Activated CD4-positive, alpha-beta T cell treated with anti-CD3 and anti-CD28 coated beads, Interleukin-2, amount 50 U/mL, for 24 hours (primary cell): ENCODE data around the gene ADAMTS12.

ENCODE experiments used
- DNase-seq, 2 donors: peaks; one replicate each; pipeline ENCODE4 v3.0.0-alpha.2; 2020; ENCODE audit warnings: low read depth in 1 of 2, low spot score in 1 of 2

The ADAMTS12 gene, protein sequence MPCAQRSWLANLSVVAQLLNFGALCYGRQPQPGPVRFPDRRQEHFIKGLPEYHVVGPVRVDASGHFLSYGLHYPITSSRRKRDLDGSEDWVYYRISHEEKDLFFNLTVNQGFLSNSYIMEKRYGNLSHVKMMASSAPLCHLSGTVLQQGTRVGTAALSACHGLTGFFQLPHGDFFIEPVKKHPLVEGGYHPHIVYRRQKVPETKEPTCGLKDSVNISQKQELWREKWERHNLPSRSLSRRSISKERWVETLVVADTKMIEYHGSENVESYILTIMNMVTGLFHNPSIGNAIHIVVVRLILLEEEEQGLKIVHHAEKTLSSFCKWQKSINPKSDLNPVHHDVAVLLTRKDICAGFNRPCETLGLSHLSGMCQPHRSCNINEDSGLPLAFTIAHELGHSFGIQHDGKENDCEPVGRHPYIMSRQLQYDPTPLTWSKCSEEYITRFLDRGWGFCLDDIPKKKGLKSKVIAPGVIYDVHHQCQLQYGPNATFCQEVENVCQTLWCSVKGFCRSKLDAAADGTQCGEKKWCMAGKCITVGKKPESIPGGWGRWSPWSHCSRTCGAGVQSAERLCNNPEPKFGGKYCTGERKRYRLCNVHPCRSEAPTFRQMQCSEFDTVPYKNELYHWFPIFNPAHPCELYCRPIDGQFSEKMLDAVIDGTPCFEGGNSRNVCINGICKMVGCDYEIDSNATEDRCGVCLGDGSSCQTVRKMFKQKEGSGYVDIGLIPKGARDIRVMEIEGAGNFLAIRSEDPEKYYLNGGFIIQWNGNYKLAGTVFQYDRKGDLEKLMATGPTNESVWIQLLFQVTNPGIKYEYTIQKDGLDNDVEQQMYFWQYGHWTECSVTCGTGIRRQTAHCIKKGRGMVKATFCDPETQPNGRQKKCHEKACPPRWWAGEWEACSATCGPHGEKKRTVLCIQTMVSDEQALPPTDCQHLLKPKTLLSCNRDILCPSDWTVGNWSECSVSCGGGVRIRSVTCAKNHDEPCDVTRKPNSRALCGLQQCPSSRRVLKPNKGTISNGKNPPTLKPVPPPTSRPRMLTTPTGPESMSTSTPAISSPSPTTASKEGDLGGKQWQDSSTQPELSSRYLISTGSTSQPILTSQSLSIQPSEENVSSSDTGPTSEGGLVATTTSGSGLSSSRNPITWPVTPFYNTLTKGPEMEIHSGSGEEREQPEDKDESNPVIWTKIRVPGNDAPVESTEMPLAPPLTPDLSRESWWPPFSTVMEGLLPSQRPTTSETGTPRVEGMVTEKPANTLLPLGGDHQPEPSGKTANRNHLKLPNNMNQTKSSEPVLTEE (N-terminal part only)

DNA sequence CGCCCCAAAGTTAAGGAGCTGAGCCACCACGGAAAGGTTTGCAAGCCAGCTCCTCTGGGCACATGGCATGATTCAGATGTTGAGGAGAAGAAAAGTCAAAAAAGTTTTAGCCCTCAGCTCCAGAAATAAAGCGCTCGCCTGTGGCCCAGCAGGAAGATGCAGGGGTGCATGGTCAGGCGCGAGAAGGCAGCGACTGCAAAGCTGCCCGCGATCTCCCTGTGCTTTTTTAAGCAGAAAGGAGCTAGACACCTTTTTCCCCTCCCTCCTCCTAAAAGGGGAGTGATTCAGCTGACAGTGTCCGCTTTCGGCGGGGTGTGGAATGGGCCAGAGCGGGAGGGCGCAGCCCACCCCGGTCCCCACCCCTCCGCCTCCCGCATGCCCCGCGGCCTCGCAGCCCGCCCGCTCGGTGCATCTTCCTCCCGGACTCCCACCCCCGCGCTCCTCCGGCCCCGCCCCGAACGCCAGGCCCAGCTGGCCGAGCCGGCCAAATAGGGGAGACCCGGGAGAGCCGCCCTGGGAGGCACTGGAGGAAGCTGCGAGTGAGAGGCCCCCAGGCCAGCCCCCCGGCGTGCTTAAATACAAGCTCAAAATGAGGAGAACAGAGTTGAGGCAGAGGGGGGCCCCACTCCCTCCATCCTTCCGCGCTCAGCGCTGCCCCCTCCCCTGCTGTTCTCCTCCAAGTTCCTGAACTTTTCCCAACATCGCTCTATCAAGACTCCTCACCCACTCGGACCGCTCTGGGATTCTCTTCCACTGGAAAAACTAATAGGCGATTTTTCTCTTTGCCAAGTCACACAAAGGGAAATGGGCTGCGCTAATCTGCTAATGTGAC is at the start of gene ADAMTS12:
Gene ADAMTS12 (minus strand): TSS at position 203 of the 832 bp plus-strand sequence. CDS start 134 bp downstream, at position 69.
- no peak for DNase-seq

DNA sequence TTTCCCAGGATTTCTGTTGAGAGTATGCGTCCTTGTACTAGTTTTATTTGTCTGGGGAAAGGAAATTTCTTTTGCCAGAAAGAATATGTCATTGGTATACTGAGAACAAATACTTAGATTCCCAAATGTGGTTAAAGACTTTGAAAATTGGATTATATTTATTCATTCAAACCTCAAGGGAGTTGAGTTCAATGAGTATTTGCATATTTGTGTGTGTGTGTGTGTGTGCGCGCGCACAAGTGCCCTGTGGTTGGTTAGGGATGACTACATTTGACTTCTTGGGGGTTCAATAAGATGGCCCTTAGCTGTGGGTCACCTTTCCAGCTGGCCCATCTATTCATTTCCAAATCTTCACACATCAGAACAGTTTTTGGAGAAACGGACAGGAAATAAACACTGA is 49.3 kb upstream of the ADAMTS12 start:
- DNase-seq = no peak

DNA sequence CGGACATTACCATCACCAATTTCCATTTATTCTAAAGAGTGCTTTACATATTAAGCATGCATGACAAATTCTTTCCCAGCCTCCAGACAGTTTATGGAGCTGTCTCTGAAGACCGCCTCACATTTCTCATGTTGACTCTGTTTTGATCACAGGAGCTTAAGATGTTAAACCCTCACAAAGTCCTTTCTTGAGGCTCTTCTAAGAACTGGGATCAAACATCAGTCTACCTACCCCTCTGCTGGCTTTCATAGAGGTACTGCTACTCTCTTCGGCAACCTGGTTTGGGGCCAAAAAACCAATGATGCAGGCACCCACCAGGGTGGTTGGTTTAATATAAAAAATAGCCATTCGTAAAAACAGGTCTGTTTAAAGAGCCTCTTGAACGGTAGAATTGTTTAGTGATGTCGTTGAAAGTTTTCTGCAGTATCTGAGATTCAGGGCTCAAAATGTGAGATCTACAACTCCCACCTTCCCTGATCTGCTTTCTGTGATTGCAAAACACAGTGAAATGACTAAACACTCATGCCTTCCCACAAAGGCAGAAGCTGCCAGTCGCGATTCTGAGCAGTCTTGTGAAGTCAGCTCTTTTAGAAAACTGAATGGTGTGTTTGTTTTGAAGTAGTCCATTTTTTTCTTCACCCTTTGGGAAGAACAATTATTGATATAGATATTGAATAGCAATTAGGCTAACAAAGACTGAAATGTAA is 47.9 kb upstream of the ADAMTS12 start:
- no peak for DNase-seq

DNA sequence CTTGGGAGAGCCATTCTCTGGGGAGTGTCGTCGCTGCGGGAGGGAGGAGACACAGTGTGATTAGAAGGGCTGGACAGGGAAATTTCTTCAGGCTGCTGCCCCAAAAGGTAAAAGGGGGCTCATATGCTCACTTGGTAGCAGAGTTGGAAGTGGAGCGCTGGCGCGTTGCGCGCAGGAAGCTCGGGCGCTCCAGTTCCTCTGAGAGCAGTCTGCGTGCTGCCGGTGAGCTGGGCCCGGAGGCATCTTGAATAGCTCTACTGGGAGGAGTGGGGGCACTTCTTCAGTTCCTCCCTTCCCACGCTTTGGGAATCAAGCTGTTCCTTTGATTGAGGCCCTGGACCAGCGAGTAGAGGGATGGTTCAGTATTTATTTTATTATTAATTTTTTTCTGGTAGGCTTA is 47.1 kb upstream of the ADAMTS12 start:
- DNase-seq = no peak

DNA sequence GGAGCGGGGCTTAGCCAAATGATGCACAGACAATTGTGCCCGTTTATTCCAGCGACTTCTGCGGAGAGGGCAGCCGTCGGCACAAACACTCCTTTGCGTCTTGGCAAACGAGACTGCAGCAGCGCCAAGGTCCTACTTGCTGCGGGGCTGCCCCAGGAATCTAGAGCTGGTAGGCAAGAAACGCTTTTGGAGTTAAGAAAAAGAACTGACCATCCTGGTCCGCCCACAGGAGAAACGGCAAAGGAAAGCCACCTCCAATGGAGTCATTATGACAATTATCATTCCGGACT is 46.7 kb upstream of the ADAMTS12 start:
- DNase-seq = no peak

DNA sequence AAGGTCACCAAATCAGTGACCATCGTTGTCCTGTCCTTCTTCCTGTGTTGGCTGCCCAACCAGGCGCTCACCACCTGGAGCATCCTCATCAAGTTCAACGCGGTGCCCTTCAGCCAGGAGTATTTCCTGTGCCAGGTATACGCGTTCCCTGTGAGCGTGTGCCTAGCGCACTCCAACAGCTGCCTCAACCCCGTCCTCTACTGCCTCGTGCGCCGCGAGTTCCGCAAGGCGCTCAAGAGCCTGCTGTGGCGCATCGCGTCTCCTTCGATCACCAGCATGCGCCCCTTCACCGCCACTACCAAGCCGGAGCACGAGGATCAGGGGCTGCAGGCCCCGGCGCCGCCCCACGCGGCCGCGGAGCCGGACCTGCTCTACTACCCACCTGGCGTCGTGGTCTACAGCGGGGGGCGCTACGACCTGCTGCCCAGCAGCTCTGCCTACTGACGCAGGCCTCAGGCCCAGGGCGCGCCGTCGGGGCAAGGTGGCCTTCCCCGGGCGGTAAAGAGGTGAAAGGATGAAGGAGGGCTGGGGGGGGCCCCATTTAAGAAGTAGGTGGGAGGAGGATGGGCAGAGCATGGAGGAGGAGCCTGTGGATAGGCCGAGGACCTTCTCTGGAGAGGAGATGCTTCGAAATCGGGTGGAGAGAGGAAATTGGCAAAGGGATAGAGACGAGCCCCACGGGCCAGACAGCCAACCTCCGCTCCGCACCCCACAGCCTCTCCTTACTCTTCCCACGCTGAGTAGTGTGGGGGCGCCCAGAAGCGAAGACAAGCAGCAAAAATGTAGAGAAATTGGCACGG is 46.1 kb upstream of the ADAMTS12 start:
- no peak for DNase-seq

DNA sequence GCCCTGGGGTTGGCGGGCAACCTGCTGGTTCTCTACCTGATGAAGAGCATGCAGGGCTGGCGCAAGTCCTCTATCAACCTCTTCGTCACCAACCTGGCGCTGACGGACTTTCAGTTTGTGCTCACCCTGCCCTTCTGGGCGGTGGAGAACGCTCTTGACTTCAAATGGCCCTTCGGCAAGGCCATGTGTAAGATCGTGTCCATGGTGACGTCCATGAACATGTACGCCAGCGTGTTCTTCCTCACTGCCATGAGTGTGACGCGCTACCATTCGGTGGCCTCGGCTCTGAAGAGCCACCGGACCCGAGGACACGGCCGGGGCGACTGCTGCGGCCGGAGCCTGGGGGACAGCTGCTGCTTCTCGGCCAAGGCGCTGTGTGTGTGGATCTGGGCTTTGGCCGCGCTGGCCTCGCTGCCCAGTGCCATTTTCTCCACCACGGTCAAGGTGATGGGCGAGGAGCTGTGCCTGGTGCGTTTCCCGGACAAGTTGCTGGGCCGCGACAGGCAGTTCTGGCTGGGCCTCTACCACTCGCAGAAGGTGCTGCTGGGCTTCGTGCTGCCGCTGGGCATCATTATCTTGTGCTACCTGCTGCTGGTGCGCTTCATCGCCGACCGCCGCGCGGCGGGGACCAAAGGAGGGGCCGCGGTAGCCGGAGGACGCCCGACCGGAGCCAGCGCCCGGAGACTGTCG is 45.4 kb upstream of the ADAMTS12 start:
- no peak for DNase-seq

DNA sequence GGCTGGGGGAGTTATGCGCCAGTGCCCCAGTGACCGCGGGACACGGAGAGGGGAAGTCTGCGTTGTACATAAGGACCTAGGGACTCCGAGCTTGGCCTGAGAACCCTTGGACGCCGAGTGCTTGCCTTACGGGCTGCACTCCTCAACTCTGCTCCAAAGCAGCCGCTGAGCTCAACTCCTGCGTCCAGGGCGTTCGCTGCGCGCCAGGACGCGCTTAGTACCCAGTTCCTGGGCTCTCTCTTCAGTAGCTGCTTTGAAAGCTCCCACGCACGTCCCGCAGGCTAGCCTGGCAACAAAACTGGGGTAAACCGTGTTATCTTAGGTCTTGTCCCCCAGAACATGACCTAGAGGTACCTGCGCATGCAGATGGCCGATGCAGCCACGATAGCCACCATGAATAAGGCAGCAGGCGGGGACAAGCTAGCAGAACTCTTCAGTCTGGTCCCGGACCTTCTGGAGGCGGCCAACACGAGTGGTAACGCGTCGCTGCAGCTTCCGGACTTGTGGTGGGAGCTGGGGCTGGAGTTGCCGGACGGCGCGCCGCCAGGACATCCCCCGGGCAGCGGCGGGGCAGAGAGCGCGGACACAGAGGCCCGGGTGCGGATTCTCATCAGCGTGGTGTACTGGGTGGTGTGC is 44.7 kb upstream of the ADAMTS12 start, which contains the start of gene RXFP3:
Gene RXFP3 (plus strand): TSS at position 6 of the 636 bp plus-strand sequence. CDS start 355 bp downstream, at position 361.
- DNase-seq = no peak

DNA sequence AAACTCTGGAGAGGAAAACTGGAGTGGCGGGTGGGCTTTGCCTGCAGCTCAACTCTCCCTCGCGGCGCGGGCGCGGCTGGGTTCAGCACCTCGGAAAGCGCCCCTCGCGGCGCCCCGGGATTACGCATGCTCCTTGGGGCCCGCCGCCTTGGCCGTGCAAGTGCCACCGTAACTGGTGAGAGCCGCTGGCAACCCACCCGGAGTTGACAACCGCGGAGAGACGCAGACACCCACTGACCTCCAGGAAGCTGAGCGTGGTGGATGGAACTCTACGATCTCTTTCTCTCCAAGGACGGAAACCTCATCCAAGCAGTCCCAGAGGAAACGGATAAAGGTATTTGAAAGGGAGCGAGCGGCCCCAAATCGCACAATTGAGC is 44.2 kb upstream of the ADAMTS12 start:
- DNase-seq = peak in 1 of 2 donors; percentile 6

DNA sequence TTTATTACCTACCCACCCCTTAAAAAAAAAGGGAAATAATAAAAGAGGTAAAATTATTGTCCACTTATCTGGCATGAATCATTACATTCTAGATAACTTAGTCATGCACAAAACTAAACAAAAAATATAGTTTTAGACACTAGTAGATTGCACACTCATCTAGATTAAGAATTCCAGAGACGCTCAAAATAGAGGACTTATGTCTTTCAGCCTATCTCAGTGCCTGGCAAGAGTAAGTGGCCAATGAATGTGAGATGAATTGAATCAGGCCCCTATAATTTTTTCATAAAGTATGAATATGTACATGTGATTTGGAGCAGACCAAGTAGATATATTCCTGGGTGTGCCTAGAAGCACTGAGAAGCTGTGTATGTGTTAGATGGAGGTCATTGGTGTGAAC is 42.4 kb upstream of the ADAMTS12 start:
- no peak for DNase-seq

DNA sequence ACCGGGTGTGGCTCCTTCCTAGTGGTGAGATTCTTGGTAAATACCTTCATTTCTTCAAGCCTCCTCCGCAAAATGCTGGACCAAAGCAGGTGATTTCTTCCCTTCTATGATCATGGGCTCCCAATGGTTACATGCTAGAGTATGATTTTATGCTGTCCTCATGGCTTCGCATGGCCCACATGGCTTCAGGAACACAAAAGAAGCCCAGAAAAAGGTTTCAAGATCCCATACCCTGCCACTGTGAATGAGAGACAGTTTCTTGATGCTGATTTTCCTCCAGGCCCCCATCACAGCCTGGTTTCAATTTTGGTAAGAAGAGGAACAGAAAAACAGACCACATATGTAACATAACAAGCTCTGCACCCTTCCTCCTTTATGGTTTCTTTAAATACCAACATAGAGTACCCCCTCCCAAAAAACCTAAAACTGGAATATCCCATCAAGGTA is 42.0 kb upstream of the ADAMTS12 start:
- DNase-seq = no peak

DNA sequence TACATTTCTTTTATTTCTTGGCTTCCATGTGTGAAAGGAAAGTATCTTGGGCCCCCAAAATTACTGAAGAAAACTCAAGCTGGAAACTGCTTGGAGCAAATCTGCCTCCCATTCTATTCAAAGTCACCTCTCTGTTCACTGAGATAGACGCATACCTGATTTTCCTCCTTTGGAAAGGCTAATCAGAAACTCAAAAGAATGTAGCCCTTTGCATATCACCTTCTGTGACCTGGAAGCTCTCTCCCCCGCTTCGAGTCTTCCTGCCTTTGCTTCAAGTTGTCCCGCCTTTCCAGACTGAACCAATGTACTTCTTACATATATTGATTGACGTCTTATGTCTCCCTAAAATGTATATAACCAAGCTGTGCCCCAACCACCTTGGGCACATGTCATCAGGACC is 39.3 kb upstream of the ADAMTS12 start:
- DNase-seq = no peak

DNA sequence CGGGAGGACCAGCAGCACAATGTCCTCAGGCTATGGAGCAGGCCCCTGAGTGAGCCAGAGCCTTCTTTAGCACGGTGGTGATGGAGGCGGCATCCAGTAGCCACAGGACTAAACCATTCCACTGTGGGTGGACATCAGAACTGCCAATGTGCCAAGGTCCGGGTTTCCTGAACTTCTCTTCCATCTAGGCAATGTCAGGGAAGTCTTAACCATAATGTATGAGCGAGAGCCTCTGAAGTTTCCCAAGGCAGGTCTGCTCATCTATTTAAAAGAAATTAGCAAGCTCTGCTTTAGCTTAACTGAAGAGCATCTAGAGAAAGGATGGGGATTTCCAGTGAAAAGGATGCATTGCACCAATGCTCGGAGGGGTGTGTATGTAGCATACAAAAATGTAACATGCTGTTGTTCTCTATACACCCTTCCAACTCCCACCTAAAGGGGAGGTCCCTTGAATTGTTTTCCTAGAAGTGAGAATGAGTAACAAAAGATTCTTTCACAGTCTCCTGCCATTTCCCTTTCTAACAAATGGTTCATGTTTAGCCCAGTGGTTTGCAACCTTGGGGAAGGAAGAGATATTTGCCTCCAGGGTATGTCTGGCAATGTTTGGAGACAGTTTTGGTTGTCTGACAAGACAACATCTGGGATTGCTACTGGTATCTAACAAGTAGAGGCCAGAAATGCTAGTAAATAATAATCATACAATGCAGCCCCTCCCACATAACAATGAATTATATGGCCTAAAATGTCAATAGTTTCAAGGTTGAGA is 38.3 kb upstream of the ADAMTS12 start:
- no peak for DNase-seq

DNA sequence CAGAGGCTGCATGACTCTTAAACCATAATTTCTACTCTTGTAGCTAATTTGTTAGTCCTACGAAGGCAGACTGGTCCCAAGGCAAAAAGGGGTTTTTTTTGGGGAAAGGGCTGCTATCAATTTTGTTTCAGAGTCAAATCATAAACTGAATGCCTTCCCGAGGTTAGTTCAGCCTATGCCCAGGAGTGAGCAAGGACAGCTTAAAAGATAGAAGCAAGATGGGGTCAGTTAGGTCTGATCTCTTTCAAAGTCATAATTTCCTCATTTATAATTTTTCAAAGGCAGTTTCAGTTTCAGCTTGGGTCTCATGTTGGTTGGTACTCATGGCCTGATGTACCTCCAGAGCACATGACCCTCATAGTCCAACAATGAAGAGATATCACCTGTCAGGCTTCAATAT is 36.5 kb upstream of the ADAMTS12 start:
- no peak for DNase-seq

DNA sequence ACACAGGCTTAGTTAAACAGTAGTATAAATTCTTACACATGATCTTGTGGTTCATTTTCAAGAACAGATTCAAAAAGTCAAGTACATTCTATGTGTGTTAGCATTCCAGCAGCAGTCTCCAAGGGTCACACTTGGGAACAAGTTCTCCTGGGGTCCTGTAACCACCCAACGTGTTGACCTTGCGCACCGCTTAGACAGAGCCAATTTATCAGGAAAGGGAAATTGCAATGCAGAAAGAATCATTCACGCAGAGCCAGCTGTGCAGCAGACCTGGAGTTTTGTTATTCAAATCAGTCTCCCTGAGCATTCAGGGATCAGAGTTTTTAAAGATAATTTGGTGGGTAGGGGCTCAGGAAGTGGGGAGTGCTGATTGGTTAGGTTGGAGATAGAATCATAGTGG is 35.9 kb upstream of the ADAMTS12 start:
- no peak for DNase-seq

DNA sequence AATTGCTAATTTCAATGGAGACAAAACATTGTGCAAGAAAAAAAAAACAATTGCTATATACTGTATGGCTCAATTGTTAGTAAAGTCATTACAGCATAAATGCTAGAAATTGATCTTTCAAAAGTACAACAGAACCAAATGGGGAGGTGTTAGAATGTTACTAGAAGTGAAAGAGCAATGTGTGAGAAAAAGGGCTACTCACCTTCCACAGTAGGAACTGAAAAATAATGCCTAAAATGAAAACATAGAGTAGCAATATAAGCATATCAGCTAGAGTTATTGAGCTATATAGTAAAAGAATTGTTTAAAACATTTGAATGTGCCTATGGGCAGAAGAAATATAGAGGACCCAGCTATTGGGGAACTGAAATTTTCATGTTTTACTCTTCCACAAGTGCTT is 33.5 kb upstream of the ADAMTS12 start:
- no peak for DNase-seq

DNA sequence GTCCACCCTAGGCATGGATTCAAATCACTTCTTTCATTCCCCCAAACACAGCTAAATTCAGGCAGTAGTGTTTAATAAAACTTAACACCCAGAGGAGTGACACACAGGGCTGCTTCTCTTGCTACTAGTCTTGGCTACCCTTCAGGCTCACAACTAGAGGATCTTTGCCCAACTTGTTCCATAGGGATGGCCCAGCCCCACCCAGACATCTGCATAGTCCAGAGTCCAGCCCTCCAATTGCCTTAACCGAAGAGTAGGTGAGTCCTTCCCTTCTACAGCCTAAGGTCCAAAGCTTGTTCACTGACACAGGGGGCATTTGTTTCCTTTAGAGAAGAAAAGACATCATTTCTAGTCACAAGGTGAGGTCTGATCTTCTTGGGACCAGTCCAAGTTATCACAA is 29.2 kb upstream of the ADAMTS12 start:
- no peak for DNase-seq
